HCT116 (cell line): Measurements from ENCODE around the gene TOR2A. TPM values are rescaled to one million over a fixed set of nuclear protein-coding genes. Genes with fewer than 3 reads are reported as not detected.

ENCODE experiments used
- ATAC-seq: fragments of 200-7000 bp; cut with Tn5 transposase; 2 replicates; pipeline ENCODE4 v1.9.1; 2020; ENCODE audit warnings: mild to moderate bottlenecking, moderate library complexity
- BruUV-seq: library from RNA; stranded (reverse); fragments of 400-500 nt; replicated peaks from 2 replicates; lab custom pipeline; 2021; lab: Mats Ljungman, UMichigan
- CTCF ChIA-PET: fragments of 300-600 bp; sonication (Branson Sonifier 250); formaldehyde crosslinking; loops from one replicate; lab custom pipeline; 2021; ENCODE audit warnings: antibody characterized with exemption; lab: Charles Lee
- POLR2A ChIA-PET: fragments of 300-600, 350-600 bp; sonication (Branson Sonifier 250); formaldehyde crosslinking; loops from one replicate; lab custom pipeline; 2021; ENCODE audit warnings: antibody characterized with exemption; lab: Charles Lee
- RAD21 ChIA-PET, 2 experiments: fragments of 300-600 bp; sonication (Branson Sonifier 250); formaldehyde crosslinking; loops; one replicate each; lab custom pipeline; 2023; ENCODE audit warnings: low total read pairs in 2 of 2; ENCODE audit not compliant: uncharacterized antibody in 2 of 2, unreplicated experiment in 2 of 2, low non-redundant PET in 1 of 2; lab: Charles Lee
- DNase-seq: peaks from one replicate; pipeline ENCODE4 v3.0.0-alpha.2; 2010; ENCODE audit warnings: low read depth, low spot score
- H2AFZ ChIP-seq: fragments of 200-600 bp; shearing (Covaris generic), sonication (generic); 2 replicates; pipeline ENCODE4 v1.6.1; 2017; ENCODE audit warnings: low read depth, mixed run types, mixed read lengths, antibody characterized with exemption, low read length; ENCODE audit not compliant: poor library complexity, severe bottlenecking
- H3K27ac ChIP-seq: 2 replicates; pipeline ENCODE4 v1.5.1; 2012; ENCODE audit warnings: low read depth, low read length
- H3K27me3 ChIP-seq: fragments of 200-600 bp; sonication (generic); 2 replicates; pipeline ENCODE4 v1.6.1; 2016; ENCODE audit warnings: mixed run types, low read length, mixed read lengths; ENCODE audit not compliant: insufficient read depth
- H3K36me3 ChIP-seq, 2 experiments: fragments of 200-500 bp in 1 of 2; fragments of 200-600 bp in 1 of 2; sonication (Bioruptor generic) in 1 of 2; sonication (generic) in 1 of 2; 2 replicates each; pipeline versions ENCODE4 v1.5.1 to v1.6.1; 2014 to 2016; ENCODE audit warnings: low read length in 2 of 2, inconsistent platforms in 1 of 2, mixed read lengths in 1 of 2, mixed run types in 1 of 2; ENCODE audit not compliant: insufficient read depth in 2 of 2, control insufficient read depth in 1 of 2
- H3K4me1 ChIP-seq, 2 experiments: fragments of 200-600 bp in 1 of 2; sonication (generic) in 1 of 2; 2 replicates each; pipeline versions ENCODE4 v1.5.1 to v1.6.1; 2012 to 2017; ENCODE audit warnings: low read length in 2 of 2, inconsistent platforms in 1 of 2, mild to moderate bottlenecking in 1 of 2, mixed read lengths in 1 of 2, mixed run types in 1 of 2, moderate library complexity in 1 of 2; ENCODE audit not compliant: insufficient read depth in 2 of 2, control insufficient read depth in 1 of 2
- H3K4me2 ChIP-seq: fragments of 200-600 bp; sonication (generic); 2 replicates; pipeline ENCODE4 v1.6.1; 2017; ENCODE audit warnings: mixed run types, low read length, mixed read lengths
- H3K4me3 ChIP-seq, 2 experiments: fragments of 200-600 bp in 1 of 2; sonication (generic) in 1 of 2; replicated peaks in 1 of 2; 2 replicates each; pipeline ENCODE4 v1.5.1; 2011 to 2016; ENCODE audit warnings: low read length in 2 of 2, control low read depth in 1 of 2, low read depth in 1 of 2, mild to moderate bottlenecking in 1 of 2, mixed read lengths in 1 of 2, mixed run types in 1 of 2
- H3K79me2 ChIP-seq: fragments of 200-600 bp; sonication (generic); 2 replicates; pipeline ENCODE4 v1.6.1; 2017; ENCODE audit warnings: mild to moderate bottlenecking, mixed run types, low read length, moderate library complexity, mixed read lengths; ENCODE audit not compliant: insufficient read depth
- H3K9ac ChIP-seq: fragments of 200-600 bp; sonication (generic); 2 replicates; pipeline ENCODE4 v1.6.1; 2016; ENCODE audit warnings: low read length, mixed read lengths
- H3K9me2 ChIP-seq: fragments of 200-600 bp; sonication (generic), shearing (Covaris generic); 2 replicates; pipeline ENCODE4 v1.6.1; 2017; ENCODE audit warnings: mixed run types, mild to moderate bottlenecking, moderate library complexity; ENCODE audit not compliant: insufficient read depth
- H3K9me3 ChIP-seq, 2 experiments: fragments of 200-500 bp in 1 of 2; fragments of 200-600 bp in 1 of 2; sonication (Bioruptor generic) in 1 of 2; sonication (generic) in 1 of 2; 2 replicates each; pipeline ENCODE4 v1.6.1; 2014 to 2017; ENCODE audit warnings: low read length in 2 of 2, mixed read lengths in 2 of 2, inconsistent platforms in 1 of 2, low read depth in 1 of 2, mild to moderate bottlenecking in 1 of 2, mixed run types in 1 of 2, moderate library complexity in 1 of 2; ENCODE audit not compliant: control insufficient read depth in 1 of 2, insufficient read depth in 1 of 2
- H4K20me1 ChIP-seq: fragments of 200-600 bp; sonication (generic), shearing (Covaris generic); 2 replicates; pipeline ENCODE4 v1.6.1; 2017; ENCODE audit warnings: mixed run types, mild to moderate bottlenecking, moderate library complexity; ENCODE audit not compliant: insufficient read depth
- CBX3 ChIP-seq: IDR thresholded peaks from 2 replicates; pipeline ENCODE4 v1.6.1; 2012; ENCODE audit warnings: low read depth
- CEBPB ChIP-seq: IDR thresholded peaks from 2 replicates; pipeline ENCODE4 v1.6.1; 2012; ENCODE audit warnings: low read depth
- CTCF ChIP-seq, 3 experiments: fragments of 200-600 bp in 1 of 3; sonication (generic) in 1 of 3; IDR thresholded peaks in 2 of 3; conservative IDR thresholded peaks in 1 of 3; 2 replicates each; pipeline ENCODE4 v1.5.1; 2012 to 2017; ENCODE audit warnings: low read depth in 2 of 3, low read length in 2 of 3, antibody characterized with exemption in 1 of 3, borderline replicate concordance in 1 of 3, control low read depth in 1 of 3, mild to moderate bottlenecking in 1 of 3, mixed read lengths in 1 of 3, mixed run types in 1 of 3, moderate library complexity in 1 of 3; ENCODE audit not compliant: insufficient read depth in 1 of 3
- EGR1 ChIP-seq: IDR thresholded peaks from 2 replicates; pipeline ENCODE4 v1.6.1; 2012; ENCODE audit warnings: low read depth
- ELF1 ChIP-seq: IDR thresholded peaks from 2 replicates; pipeline ENCODE4 v1.6.1; 2012; ENCODE audit warnings: low read depth, borderline replicate concordance
- EZH2 ChIP-seq: fragments of 200-600 bp; sonication (generic); IDR thresholded peaks from 2 replicates; pipeline ENCODE4 v1.6.1; 2017; ENCODE audit warnings: antibody characterized with exemption, mixed run types
- FOSL1 ChIP-seq: IDR thresholded peaks from 2 replicates; pipeline ENCODE4 v1.6.1; 2012; ENCODE audit warnings: low read depth
- MAX ChIP-seq: IDR thresholded peaks from 2 replicates; pipeline ENCODE4 v1.6.1; 2012
- POLR2A ChIP-seq: IDR thresholded peaks from 2 replicates; pipeline ENCODE4 v1.7.0; 2011; ENCODE audit warnings: borderline replicate concordance; ENCODE audit not compliant: insufficient read depth, insufficient read length; ENCODE audit errors: extremely low read depth
- POLR2AphosphoS5 ChIP-seq: IDR thresholded peaks from 2 replicates; pipeline ENCODE4 v1.6.1; 2011; ENCODE audit warnings: mild to moderate bottlenecking, low read depth, low read length, moderate library complexity
- RAD21 ChIP-seq: IDR thresholded peaks from 2 replicates; pipeline ENCODE4 v1.6.1; 2012; ENCODE audit warnings: low read depth, mild to moderate bottlenecking
- REST ChIP-seq: IDR thresholded peaks from 2 replicates; pipeline ENCODE4 v1.6.1; 2012; ENCODE audit warnings: low read depth
- SRF ChIP-seq: IDR thresholded peaks from 2 replicates; pipeline ENCODE4 v1.6.1; 2012; ENCODE audit warnings: low read depth
- TCF7L2 ChIP-seq: IDR thresholded peaks from 2 replicates; pipeline ENCODE4 v1.7.0; 2011; ENCODE audit warnings: borderline replicate concordance, inconsistent platforms; ENCODE audit not compliant: insufficient read depth, insufficient read length; ENCODE audit errors: extremely low read depth
- ZFX ChIP-seq: fragments of 450-650 bp; IDR thresholded peaks from 2 replicates; pipeline ENCODE4 v1.6.1; 2017
- ZNF274 ChIP-seq: fragments of 200-500 bp; sonication (Bioruptor generic); IDR thresholded peaks from 2 replicates; pipeline ENCODE4 v1.6.1; 2014; ENCODE audit warnings: mild to moderate bottlenecking, low read depth, low read length, inconsistent platforms
- intact Hi-C: fragments of 100-400 bp; cut with micrococcal nuclease; formaldehyde crosslinking; loops from 2 replicates; pipeline ENCODE4 v1.10.0; 2022
- total RNA-seq: library from RNA; stranded (reverse); gene quantifications from one replicate; pipeline ENCODE4 v1.2.1, GENCODE V29; 2021; ENCODE audit not compliant: unreplicated experiment

TOR2A gene
- total RNA-seq, 1 experiment from 2014 or later: 12.0 TPM

DNA sequence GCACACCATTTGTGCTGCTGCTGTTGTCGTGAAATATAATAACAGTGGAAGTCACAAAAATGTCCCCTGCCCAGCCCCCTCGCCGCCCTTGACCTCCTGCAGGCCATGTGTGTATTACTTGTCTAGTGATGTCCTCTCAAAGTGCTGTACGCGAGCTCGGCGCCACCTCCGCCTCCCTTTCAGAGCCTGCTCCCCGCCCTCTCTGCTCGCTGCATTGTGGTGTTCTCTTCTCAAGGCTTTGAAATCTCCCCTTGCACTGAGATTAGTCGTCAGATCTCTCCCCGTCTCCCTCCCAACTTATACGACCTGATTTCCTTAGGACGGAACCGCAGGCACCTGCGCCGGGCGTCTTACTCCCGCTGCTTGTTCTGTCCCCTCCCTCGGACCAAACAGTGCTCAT is 43.0 kb downstream of the TOR2A start:
- Histone ChIP-seq H2AFZ (no peak overlapping the region), H4K20me1 (no peaks in the 10 kb centered on the region), H3K4me3 (no peak overlapping the region), H3K36me3 (0 out of 4 replicates have a peak, but pooled peaks cover 0 to 4% of the 10 kb centered on the region in 2 experiments), H3K9me2 (no peaks in the 10 kb centered on the region), H3K9ac (no peak overlapping the region), H3K27me3 (no peaks in the 10 kb centered on the region), H3K79me2 (no peaks in the 10 kb centered on the region), H3K4me2 (no peak overlapping the region), H3K9me3 (no peaks in the 10 kb centered on the region), H3K27ac (no peak overlapping the region), H3K4me1 (no peaks in the 10 kb centered on the region)
- ChIA-PET RAD21 (no interaction called here), POLR2A (no interaction called here), CTCF (no interaction called here)
- TF ChIP-seq ZNF274 (no peak), SRF (no peak), ZFX (no peak), TCF7L2 (no peak), CEBPB (no peak), EZH2 (no peak), FOSL1 (no peak), POLR2A (no peak)
- ATAC-seq: no peak
- intact Hi-C loops: no loop called here
- BruUV-seq: TSS peak; percentile 47
- no peak for DNase-seq

DNA sequence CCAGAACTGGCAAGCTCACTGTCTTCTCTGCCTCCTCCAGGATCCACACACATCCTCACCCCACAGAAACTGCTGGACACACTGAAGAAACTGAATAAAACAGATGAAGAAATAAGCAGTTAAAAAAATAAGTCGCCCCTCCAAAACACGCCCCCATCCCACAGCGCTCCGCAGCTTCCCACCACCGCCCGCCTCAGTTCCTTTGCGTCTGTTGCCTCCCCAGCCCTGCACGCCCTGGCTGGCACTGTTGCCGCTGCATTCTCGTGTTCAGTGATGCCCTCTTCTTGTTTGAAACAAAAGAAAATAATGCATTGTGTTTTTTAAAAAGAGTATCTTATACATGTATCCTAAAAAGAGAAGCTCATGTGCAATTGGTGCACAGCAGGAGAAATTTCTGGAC is 44.4 kb downstream of the TOR2A start:
- POLR2A ChIA-PET: no interaction called here
- no peak for TF ChIP-seq CEBPB
- TF ChIP-seq RAD21: no peak
- TF ChIP-seq FOSL1: no peak
- TF ChIP-seq EZH2: no peak
- no peak for TF ChIP-seq TCF7L2
- no peak for TF ChIP-seq CBX3
- TF ChIP-seq ELF1: no peak
- TF ChIP-seq MAX: no peak
- TF ChIP-seq POLR2AphosphoS5: no peak
- TF ChIP-seq REST: no peak
- no peak for TF ChIP-seq EGR1
- no peak for TF ChIP-seq ZFX
- no peak for TF ChIP-seq POLR2A
- no peak for TF ChIP-seq CTCF (IDR thresholded peaks at IDR 0.05 in 2 of 3, conservative IDR thresholded peaks at IDR 0.05 in 1 of 3; ENCODE audit: borderline replicate concordance in 1 of 3, insufficient read depth in 1 of 3, low read depth in 2 of 3, low read length in 2 of 3)

More for the DNA sequence above, 44.4 kb downstream of the TOR2A start:
- no peaks in the 10 kb centered on the region for H4K20me1 ChIP-seq
- H3K36me3 ChIP-seq: 0 out of 4 replicates have a peak, but pooled peaks cover 0 to 4% of the 10 kb centered on the region in 2 experiments
- no peak overlapping the region for H3K4me3 ChIP-seq
- no peak overlapping the region for H3K27ac ChIP-seq
- no peak overlapping the region for H3K9ac ChIP-seq
- no peaks in the 10 kb centered on the region for H3K79me2 ChIP-seq
- H3K27me3 ChIP-seq: no peaks in the 10 kb centered on the region
- ChIA-PET RAD21 (no interaction called here), CTCF (no interaction called here)
- ATAC-seq: no peak
- no TSS peak for BruUV-seq
- no peak overlapping the region for H2AFZ ChIP-seq
- no peaks in the 10 kb centered on the region for H3K4me1 ChIP-seq
- intact Hi-C loops: no loop called here
- DNase-seq: no peak
- H3K9me2 ChIP-seq: no peaks in the 10 kb centered on the region
- no peak overlapping the region for H3K4me2 ChIP-seq
- no peaks in the 10 kb centered on the region for H3K9me3 ChIP-seq
